Measurements from ENCODE around the gene ZFY.

The ZFY gene

DNA sequence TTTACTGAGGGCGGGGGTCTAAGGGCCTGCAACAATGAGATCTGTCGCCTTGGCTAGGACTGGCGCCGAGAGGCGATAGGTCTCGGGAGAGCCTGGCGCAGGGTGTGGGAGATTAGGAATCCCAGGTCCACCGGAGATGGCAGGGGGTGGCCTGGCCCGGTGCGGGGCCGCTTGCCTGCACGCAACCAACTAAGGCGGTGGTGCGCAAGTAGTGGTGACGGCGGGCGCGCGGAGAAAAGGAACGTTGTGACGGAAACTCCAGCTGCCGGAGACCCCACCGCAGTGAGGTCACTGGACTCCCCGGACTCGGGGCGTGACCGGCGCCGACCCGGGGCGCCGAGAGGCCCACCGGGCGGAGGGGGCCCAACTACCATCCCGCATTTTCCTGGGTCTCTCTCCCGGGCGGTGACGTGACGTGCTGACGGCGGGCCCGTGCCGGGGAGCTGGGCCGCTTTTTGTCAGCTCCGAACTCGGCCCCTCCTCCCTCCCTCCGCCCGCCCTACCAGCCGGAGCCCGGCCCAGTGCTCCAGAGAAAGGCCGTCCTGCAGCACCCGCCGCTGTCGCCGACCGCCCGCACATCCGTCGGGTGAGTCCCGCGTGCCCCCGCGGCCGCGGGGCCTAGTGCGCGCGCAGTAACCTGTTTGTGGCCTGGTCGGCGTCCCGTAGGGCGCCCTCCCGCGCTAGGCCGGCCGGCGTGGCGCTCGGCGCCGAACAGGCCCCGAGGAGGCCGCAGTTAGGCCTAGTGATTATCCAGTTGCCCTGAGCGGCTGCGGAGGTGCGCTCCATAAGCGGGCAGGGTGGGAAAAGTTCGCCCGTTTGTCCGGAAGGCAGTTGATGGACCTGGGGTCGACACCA, at the start of gene ZFY:
Gene ZFY, plus strand, starts transcription at position 521 of the 855 bp plus-strand sequence. CDS start 18,556 bp downstream, outside the sequence.
- ATAC-seq, result peak; percentile 53 to 54

DNA sequence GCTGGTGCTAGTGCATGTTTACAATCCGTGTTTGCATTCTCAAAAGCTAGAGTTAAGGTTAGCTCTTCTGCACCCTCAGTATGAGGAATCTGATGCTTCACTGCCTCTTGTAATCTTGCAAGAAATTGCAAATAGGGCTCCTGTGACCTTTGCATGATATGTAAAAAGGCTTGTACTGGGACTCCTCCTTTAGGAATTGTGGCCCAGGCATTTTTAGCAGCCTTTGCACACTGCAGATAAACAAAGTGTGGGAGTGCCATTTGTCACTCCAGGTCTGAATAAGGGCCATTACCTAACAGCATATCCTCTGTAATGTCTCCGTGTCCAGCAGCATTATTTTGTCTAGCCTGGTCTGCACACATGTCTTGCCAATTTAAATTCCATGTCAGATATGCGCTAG, 49.3 kb upstream of the ZFY start:
- ATAC-seq, result no peak

- ATAC-seq, result no peak
Measured at GRCh38 chrY:2887386-2887785, 47.8 kb upstream of the ZFY start.

DNA sequence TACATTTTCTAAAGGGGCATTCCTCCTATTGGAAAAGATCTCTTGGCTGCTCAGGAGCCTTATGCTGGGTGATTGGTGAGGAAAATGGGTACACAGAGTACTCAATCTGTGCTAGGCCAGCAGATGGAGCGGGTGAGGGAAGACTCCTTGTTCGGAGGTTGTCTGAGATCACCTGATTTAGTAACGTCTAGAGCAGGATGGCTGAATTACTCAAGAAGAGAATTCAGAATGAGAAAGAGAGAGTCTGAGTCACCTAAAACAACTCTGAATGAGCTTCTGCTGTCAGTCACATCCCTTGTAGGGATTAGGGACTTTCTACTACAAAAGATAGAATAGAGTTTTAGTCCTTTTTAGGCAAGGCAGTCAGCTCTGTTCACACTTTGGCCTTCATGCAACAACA, 47.2 kb upstream of the ZFY start:
- peak; percentile 92 to 98 for ATAC-seq

- no peak for ATAC-seq
Measured at GRCh38 chrY:2893471-2893870, 41.7 kb upstream of the ZFY start.

DNA sequence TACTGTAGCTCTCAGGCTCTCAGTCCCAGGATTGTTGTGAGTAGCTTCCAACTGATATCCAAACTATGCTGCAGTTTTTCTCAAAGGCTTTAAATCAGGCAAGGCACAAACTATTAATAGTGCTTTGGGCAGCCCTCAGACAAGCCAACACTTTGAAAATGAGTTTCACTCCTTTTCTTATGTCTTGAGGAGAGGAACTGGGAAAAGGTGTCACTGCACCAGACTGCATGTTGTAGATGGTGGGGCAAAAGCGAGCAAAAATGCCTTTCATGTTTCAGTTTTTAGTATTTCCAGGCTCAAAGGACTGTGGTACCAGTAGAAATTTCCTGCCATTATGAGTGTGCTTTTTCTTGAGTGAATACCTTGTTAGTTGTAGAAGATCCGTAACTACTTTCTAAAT, 39.1 kb upstream of the ZFY start:
- no peak for ATAC-seq

- ATAC-seq, result no peak
Measured at GRCh38 chrY:2907356-2907755, 27.8 kb upstream of the ZFY start.

DNA sequence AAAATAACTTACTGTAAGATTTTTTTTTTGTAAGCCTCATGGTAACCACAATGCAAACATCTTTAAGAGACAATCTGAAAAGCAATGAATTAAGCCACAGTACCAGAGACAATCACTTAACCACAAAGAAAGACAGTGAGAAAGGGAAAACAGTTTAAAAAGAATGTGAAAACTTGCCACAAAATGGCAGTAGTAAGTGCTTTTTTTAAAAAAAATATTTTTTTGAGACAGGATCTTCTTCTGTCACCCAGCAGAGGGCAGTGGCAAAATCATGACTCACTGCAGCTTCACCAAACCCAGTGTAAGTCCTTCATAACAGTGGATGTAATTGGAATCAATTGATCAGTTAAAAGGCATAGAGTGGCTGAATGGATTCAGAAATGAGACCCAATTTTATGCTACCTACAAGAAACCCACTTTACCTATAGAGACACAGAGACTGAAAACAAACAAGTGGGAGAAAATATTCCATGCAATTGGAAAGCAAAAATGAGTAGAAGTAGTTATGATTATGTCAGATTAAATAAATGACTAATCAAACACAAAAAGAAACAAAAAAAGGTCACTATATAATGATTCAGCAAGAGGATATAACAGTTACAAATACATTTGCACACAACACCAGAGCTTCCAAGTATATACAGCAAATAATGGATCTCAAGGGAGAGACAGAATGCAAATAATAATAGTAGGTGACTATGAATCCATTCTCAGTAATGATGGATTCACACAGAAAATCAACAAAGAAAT, 21.9 kb upstream of the ZFY start:
- peak; percentile 60 to 61 for ATAC-seq

- no peak for ATAC-seq
Measured at GRCh38 chrY:2934078-2934477, 1.1 kb upstream of the ZFY start.

GRCh38 chrY:2935716-2936435, 695 bp downstream of the ZFY start:
- peak; percentile 84 to 85 for ATAC-seq

GRCh38 chrY:2936436-2936750, 1.2 kb downstream of the ZFY start:
- ATAC-seq, result no peak

GRCh38 chrY:2937149-2937548, 2.0 kb downstream of the ZFY start:
- no peak for ATAC-seq

DNA sequence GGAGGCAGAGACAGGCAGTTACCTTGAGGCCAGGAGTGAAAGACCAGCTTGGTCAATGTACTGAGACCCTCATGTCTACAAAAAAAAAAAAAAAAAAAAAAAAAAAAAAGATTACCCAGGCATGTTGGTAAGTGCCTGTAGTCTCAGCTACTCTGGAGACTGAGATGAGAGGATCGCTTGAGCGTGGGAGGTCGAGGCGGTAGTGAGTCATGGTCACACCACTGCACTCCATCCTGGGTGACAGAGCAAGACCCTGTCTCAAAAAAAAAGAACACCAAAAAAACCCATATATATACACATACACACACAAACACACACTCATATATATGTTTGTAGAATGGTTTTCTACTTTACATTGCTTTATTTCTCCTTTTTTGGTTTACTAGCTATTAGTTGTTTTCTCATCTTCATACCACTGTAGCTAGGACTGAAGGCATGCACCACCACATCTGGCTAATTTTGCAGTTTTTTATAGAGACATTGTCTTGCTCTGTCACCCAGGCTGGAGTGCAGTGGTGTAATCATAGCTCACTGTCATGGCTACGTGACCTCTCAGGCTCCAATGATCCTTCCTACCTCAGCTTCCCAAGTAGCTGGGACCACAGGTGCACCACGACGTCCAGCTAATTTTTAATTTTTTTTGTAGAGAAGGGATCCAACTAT, 14.5 kb downstream of the ZFY start:
- peak; percentile 79 to 85 for ATAC-seq

GRCh38 chrY:2950655-2951054, 15.5 kb downstream of the ZFY start:
- ATAC-seq, result peak in 1 of 2 donors; percentile 38

DNA sequence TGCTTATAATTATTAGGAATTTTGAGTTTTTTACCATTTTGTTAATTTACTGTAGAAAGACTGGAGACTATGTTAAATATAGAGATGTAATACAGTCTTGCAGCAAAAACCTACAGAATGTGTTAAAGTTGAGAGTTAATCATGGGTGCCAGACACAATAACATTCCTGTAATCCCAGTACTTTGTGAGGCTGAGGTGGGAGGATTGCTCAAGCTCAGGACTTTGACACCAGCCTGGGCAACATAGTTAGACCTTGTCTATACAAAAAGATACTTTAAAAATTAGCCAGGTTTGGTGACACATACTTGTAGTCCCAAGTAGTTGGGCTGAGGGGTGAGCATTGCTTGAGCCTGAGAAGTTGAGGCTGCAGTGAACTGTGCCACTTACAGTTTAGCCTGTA, 17.7 kb downstream of the ZFY start:
- no peak for ATAC-seq

DNA sequence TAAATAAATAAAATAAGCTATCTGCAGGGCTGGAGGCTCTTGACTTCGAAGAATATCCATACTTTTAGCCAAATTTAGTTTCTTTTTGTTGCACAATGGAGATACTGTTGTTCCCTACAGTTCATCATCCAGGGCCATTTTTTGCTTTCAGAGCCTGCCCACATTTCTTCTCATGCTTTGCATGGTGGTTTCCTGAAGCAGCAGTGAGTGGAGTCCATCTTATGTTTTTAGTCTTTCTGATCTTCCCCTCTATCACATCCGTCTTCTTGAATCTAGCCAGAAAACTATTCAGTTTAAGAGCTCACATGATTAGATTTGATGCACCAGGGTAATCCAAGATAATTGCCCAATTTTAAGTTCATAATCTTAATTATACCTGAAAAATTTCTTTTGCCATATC, 19.6 kb downstream of the ZFY start:
- ATAC-seq, result no peak

- no peak for ATAC-seq
Measured at GRCh38 chrY:2955561-2955960, 20.4 kb downstream of the ZFY start.

DNA sequence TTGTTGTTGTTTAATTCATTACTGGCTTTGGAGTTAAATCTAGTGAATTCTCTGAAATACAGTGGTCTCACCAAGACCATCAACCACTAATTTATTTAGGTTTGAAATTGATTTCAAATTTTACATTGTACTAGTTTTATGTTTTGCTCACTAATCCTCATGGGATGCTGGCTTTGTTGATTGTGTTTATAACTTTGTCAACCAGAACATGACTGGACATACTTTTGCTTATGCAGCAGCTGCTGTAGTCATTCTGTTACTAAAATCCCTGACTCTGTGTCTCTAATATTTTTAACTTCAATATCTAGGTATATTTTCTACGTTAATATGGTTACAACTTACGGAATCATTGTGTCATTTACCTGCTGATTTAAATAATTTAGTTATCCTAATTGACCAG, 26.9 kb downstream of the ZFY start:
- ATAC-seq, result no peak

GRCh38 chrY:2964814-2965213, 29.6 kb downstream of the ZFY start:
- no peak for ATAC-seq

DNA sequence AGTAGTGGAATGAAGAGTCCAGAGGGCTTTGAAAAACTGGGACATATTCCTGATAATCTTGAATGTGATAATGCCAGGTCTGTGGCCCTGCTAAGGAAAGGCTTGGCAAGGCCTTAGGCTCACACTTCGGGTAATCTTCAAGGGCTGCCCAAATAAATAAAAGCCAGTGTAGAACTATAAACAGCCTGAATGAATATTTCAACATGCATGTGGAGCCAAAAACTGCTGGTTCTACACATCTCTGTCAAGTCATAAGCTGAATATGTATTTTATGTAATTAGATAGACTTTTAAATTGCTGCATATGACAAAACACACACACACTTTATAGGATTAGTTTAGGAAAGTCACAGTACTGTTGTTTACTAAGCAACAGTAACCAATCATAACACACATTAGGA, 30.4 kb downstream of the ZFY start:
- ATAC-seq, result no peak

DNA sequence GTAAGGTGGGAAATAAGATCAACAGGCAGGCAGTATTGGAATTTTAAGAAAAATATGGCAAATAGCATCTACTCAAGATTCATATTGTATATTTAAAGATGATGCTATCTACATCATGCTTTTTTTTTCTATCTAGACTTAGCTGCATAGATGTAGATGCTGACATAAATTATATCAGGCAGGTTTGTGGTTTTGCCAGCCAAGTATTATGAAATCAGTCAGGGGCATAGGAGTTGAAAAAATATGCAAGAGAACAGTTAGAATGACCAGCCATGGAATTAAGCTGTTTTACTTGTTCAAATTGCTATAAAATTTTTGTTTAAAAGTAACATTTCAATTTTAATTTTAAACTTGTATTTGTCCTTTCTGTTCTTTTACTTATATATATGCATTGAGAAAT, 34.4 kb downstream of the ZFY start:
- no peak for ATAC-seq

- ATAC-seq, result no peak
Measured at GRCh38 chrY:2972708-2973107, 37.5 kb downstream of the ZFY start.

DNA sequence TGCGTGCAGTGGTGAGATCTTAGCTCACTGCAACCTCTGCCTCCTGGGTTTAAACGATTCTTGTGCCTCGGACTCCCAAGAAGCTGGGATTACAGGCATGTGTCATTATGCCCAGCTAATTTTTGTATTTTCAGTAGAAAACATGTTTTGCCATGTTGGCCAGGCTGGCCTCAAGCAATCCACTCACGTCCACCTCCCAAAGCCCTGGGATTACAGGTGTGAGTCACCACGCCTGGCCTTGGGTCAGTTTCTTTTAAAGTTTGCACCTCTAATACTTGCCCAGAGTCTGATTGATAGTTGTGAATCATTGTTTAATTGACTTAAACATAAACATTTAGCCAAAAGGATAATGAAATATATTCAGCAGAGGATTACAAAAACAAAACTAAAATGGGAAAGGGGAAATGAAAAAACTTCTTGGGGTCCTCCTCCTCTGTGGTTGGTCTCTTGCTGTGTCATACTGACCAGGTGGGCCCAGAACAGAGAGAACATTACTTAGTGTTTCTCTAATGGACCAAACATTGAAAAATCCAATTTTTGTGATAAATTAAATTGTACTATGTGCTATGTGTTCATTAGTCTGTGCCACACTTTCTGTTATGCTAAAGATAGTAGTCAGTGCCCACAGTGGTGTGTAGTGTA, 38.0 kb downstream of the ZFY start:
- ATAC-seq, result no peak
